ENCODE measurements around the gene RXRA. TPM values are rescaled to one million over a fixed set of nuclear protein-coding genes. Genes with fewer than 3 reads are reported as not detected.

Gene RXRA
- total RNA-seq, 1 experiment from 2014 or later = 22.6 TPM

DNA sequence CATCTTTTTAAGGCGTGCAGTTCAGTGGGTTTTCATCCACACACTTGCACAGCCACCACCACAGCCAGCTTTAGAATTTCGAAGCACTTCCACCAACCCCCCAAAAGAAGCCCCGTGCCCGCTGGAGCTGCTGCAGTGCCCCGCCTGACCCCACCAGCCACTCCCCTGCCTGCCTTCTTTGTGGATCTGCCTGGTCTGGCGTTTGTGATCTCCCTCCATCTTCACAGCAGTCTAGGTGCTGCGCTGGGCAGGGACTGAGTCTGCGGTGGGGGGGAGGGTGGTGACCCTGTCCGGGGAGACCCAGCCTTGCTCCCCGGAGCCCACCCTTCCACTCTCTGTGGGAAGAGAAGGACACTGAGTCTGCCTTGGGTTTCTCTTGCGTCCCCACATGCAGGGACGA lies 40.8 kb downstream of the RXRA start:
- no peak for DNase-seq (ENCODE audit: low read depth)

DNA sequence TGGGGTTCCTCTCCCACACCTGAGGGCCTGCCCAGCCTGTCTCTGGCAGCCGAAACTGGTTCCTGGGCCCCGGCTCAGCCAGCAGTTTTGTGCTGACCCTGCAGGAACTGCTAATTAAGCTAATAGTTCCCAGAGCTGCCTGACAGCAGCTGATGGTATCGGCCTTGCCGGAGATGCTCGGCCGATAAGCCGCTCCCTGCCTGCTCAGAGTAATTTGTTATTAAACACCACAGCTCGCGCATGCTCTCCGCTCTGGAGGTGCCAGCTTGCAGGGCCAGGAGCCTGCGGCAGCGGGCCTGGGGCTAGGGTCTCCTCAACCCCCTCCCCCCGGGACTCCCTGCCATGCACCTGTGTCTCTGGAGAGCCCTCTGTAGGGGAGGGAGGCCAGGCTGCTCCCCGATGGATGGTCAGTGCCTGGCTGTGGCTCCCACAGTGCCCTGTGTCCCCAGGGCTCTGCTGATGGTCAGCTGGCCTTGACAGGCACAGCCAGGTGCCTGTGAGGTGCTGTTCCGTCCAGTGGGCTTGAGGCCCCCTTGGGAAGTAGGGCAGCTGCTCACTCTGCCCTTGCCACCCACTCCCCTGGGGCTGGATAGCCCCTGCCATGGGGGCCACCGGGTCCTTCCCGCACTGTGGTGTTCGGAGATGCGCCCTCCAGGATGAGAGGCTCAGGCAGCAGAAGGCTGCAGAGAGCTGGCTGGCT lies 41.7 kb downstream of the RXRA start:
- no peak for DNase-seq (ENCODE audit: low read depth)

DNA sequence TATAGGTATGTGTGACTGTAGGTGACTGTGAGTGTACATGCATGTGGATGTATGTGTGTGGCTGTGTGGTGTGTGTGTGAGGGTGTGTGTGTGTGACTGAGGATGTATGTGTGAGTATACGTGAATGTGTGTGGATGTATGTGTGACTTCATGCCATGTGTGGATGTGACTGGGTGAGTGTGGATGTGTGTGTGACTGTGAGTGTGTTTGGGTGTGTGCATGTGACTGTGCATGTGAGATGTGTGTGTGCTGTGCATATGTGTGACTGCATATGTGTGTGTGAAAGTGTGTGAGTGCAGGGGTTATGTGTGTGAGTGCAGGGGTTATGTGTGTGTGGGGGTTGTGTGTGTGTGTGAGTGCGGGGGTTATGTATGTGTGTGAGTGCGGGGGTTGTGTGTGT lies 42.3 kb downstream of the RXRA start:
- no peak for DNase-seq (ENCODE audit: low read depth)

DNA sequence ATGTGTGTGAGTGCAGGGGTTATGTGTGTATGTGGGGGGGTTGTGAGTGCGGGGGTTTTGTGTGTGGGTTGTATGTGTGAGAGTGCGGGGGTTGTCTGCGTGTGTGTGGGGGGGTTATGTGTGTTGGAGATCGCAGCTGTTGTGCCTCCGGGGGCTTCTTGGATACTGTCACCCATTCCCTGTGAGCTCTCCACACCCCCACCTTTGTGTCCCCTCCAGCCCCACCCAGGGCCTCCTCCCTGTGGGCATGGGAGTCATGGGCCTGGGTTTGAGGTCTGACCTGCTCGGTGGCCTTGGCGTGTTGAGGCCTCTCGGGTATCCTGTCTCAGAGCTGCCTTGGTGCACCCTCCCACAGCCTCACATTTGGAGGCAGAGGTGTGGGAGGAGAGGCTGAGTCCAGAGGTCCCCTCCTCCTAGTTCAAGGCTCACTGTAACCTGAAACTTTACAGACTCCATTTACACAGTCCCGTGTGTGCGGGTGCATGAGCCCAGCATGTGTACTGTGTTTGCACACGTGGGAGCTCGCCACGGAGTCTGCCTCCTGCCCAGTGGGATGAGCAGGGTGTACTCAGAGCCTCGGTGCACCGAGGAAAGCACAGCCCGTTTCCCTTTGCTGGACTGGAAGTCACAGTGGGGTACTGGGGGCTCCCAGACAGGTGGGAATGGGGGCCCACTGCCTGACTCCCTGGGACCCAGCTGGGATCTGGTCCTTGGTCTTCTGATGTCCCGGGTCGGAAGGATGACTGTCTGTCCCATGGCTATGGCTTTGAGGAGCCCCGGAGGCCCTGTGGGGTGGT lies 43.4 kb downstream of the RXRA start:
- no peak for DNase-seq (ENCODE audit: low read depth)

DNA sequence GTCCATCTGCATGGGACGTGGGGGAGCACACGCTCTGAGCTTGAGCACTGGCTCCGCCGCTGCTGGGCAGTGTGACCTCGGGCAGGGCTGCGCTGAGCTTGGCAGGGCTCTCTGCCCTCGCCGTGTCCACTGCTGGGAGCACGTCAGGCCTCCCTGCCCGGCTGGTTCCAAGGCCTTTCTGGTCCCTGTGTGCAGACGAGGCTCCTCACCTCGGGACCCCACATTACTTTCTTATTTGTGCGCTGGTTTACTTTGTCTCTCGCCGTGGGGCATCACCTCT lies 43.9 kb downstream of the RXRA start:
- no peak for DNase-seq (ENCODE audit: low read depth)

DNA sequence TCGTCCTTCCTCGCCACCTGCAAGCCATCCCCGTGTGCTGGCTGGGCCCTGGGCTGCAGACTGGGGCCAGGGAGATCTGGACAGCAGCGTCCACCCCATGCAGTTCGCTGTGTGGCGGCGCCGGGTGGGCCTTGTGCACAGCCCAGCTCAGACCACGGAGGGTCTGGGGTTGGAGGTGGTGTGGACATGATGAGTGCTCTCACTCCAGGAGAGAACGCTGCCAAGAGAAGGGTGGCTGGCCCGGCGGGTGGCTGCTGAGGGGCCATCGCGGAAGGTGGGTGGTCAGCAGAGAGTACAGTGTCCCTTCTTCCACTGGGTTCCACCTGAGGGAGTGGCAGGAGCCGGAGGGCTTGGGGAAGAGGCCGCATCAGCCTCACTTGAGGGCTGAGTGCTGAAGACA lies 44.4 kb downstream of the RXRA start:
- no peak for DNase-seq (ENCODE audit: low read depth)

DNA sequence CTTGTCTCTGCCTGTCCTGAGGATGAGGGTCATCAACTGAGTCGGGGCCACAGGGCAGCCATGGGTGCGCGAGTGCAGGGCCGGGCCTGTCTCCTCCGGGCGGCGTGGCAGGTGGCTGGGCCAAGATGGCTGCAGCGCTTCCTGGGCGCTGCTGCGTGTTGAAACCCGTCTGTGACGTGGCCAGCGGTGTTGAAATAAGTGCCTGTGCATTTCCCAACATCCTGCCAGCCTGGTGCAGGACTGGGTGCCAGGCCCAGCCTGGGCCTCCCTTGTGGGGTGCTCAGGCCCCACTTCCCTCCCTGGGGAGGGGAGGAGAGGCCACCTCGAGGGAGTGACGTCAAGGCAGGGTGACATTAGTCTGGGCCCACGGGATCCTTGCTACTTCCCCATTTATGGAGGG lies 45.5 kb downstream of the RXRA start:
- DNase-seq (ENCODE audit: low read depth) = no peak

DNA sequence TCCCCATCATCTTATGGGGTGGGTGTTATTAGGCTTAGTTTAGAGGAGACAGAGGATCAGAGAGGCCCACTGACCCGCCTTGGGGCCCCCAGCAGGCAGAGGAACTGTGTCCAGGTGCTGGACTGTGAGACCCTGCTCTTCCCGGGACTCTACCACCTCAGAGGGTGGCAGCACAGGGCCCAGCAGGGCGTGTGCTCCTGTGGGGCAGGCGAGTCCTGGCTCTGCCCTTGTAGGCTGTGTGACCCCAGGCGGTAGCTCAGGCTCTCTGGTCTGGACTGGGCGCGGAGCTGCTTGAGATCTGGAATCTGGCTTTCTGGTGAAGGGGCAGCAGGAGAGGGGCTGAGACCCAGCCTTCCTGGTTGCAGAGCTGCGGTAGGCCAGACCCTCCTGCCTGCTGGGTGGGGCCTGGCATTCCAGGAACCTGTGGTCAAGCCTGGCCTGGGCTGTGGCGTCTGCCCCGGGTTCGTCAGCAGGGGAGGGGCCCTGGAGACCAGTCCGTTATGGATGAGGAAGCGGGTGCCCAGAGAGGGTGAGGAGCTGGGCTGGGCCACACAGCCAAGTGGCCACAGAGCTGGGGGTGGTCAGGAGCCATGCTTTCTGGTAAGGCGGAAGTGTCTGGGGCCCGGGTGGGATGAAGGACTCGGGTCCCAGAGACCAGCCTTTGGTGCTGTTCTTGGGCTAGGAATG lies 46.5 kb downstream of the RXRA start:
- DNase-seq (ENCODE audit: low read depth) = no peak

DNA sequence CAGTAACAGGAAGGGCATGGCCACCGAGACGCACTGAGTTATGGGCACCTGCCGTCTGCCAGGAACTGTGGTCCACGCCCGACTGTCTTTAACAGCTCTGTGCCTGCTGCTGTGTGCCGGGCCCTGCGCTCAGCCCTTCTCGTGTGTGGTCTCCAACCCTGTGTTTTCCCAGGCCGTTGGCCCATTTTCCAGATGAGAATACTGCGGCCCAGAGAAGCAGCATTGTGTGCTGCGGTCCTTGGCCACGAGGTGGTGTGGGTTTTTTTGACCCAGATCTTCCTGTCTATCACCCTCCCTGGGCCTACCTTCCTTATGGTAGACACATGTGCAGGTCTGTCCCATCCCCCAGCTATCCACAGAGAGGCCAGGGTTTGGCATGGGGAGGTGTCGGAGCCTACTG lies 47.0 kb downstream of the RXRA start:
- no peak for DNase-seq (ENCODE audit: low read depth)

DNA sequence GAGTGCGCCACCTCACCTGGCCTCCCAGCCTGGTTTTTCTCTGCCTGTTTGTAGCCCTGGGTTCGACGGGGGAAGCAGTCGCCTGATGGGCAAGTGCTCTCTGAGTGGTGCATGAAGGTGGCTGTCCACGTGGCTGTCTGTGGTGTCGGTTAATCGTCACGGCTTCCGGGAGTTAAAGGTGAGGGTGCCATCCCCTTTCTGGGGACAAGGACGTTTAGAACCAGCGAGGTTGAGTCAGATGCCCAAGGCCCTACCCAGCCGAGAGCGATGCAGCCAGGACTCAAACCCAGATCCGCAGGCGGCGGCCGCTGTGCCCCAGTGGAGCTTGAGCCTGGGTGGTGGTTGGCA lies 47.7 kb downstream of the RXRA start:
- no peak for DNase-seq (ENCODE audit: low read depth)

DNA sequence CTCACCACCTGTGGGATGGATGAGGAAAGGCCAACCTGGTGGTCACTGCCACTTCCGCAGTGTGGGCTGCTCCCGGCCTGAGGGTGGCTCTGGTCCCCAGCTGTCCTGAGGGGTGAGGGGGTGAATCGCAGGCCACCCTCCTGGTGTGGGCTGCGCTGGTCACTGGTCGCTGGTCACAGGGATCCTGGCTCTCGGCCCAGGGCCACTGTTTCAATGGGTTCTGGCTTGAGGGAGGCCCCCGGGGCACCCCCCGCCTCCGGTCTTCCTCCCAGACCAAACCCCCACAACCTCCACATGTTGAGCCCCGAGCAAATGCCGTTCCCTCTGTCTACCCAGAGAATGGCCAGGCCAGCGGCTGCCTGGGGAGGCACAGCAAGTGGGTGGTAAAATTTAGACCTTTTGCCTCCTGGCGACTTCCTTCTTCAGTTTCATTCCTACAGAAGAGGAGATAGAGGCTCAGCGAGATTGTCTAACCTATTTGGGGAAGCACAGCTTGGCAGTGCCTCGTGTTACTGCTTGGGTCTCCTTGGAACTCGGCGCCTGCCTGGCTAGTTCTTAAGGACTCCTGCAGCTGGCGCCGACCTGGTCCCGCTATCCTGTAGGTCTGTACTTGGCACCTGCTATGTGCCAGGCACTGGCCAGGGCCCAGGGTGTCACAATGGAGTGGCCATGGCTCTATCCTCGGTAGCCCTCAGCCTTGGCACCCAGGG lies 48.2 kb downstream of the RXRA start:
- no peak for DNase-seq (ENCODE audit: low read depth)

DNA sequence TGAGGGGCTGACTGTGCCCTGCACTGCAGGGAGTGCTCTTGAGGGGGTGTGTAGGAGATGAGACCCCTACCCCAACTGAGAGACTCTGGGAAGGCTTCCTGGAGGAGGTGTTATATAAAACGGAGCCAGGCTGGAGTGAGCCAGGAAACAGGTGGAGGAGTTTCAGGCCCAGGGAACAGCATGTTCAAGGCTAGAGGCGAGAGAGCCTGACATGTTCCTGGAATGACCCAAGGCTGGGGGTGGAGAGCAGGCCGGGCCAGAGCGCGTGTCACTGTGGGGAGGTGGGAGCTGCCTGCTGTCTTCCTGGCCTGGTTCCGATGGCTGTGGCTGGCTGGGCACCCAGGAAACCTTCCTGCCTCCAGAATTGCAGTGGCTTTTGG lies 48.7 kb downstream of the RXRA start:
- DNase-seq (ENCODE audit: low read depth) = no peak

DNA sequence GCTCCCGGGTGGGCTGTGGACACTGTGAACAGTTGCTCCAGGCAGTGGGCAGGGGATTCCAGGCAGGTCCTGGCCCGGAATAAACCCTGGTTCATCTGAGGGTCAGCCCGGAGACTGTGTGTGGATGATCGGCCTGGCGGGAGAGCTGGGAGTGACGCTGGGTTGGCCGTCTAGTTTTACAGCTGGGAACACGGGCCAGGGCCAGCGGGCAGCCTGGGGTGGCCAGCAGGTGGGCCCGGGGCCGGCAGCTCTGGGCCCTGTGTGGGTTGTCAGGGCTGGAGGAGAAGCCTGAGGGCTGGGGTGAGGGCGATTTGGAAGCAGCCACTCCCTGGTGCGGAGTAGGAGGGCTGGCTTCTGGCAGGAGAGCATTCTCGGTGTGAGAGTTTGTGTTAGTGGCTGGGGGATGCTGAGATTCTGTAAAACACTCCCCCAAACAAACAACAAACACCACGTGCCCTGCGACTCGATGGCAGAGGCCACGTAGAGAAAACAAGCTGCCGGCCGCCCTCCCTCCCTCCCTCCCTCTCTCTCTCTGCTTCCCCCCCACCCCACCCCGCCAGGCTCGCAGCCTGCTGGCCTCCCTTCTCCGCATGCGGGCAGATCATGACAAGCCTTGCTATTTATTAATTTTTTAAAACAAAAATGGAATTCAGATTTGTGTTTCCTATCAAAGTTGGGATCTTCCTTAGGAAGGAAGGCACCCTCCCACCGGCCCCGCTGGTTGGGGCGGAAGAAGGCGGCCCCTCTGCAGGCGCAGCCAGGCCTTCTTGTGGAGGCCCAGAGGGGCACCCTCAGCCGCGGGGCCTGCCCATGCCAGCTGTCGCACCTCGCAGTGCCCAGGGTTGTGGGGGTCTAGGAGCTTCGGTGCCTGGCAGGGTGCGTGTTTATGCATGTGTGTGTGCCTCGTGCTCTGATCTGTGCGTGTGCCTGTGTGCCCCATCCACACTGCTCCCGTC lies 49.5 kb downstream of the RXRA start:
- DNase-seq (ENCODE audit: low read depth) = peak; percentile 44

DNA sequence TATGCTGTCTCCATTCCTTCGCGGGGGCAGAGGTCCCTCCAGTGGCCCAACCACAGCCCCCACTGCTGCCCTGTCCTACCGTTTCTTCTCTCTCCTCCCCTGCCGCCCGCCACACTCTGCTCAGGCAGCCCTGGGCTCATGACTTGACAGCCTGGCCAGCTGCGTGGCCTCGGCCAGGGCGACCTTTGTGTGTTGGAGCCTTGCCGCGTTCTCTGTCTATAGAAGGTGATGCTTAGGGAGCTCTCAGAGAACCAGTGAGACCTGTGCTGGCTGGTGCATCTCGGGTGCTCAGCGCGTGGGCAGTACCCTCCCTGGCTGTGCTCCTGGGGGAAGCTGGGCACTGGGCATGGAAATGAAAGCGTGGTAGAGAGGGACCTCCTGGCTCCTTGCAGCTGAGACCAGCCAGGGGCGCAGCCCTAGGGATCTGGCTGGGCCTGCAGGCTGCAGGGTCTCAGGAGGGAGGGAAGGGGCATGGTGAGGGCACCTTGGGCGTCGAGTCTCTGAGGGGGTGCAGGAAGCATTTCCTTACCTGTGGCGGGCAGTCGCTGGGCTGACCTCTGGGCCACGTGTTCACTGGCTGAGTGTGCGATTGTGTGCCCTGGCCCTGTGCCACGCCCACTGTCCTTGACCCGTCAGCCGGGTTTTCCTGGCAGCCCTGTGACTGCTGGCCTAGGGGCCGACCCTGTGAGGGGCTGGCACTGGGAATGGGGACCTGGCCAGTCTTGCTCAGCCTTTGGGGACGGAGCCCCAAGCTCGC lies 50.3 kb downstream of the RXRA start:
- no peak for DNase-seq (ENCODE audit: low read depth)

DNA sequence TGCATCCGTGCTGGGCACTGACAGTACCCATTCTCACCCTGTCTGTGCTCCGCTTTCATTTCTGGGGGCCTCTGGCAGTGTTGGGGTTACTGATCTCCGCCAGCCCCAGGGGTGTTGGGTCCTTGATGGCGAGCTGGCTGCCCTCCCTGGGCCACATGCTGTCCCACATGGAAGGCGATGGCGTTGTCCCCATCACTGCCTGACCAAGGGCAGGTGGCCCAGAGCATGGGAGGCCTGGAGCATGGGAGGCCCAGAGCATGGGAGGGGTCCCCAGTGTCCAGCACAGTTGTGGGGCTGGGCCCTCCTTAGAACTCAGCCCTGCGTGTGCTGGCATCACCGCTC lies 50.9 kb downstream of the RXRA start:
- DNase-seq (ENCODE audit: low read depth) = no peak

DNA sequence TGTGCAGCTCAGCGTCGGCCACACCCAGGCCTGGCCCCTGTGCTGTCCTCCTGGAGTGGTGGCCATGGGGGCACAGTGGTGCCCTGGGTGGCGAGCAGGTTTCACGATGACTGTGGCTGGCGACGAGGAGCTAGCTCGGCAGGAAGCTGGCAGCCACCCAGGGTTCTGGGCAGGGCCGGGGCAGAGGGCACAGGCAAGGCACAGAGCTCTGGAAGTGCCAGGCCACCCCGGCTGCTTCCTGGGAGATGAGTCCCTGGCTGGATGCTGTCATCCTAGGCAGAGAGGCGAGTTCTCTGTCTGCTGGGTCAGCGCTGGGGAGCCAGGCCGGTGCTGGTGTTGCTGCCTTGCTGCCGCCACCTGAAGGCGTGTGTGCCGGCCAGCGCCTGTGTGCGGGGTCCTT lies 51.7 kb downstream of the RXRA start:
- DNase-seq (ENCODE audit: low read depth) = peak; percentile 88

DNA sequence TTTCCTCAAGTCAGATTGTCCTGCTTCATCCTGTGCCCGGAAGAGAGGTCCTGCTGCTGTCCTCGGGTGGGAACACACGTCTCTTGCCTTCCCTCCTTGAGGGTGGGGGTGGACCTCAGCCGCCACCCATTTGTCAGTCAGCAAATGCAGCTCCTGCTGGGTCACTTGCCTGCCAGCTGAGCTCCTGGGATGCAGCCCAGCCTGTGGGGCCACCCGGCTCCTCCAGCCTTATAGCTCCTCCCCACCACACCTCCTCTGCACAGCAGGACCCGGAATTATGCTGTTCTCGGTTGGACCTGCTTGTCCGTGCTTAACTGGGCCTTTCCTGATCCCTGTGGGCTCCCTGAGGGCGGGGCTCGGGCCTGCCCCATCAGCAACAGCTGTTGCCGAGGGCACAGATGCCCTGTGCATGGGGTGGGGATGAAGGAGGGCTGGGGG lies 52.7 kb downstream of the RXRA start:
- peak; percentile 88 for DNase-seq (ENCODE audit: low read depth)

DNA sequence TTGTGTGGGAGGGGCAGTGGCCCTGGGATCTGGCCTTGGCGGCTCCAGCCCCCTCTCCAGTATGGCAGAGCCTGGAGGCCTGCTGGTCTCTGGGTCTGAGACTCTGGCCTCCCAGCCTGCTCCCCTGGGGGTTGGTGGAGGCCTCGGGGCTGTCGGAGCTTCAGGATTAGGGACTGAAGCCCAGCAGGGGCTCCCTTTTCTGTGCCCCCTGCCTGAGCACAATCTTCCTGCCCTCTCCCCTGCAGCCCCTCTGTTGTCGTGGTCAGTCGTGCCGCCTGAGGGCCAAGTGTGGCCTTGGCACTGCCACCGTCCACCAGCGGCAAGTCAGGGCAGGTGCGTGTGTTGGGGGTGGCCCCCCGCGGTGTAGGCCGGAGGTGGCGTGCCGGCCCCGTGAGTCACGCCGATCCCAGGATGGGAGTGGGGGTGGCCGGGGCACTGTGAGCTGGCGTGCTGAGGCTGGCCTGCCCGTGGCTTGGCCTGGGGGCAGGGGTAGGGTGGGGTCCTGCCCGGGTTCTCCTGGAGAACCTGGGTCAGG lies 53.6 kb downstream of the RXRA start:
- peak; percentile 92 for DNase-seq (ENCODE audit: low read depth)

DNA sequence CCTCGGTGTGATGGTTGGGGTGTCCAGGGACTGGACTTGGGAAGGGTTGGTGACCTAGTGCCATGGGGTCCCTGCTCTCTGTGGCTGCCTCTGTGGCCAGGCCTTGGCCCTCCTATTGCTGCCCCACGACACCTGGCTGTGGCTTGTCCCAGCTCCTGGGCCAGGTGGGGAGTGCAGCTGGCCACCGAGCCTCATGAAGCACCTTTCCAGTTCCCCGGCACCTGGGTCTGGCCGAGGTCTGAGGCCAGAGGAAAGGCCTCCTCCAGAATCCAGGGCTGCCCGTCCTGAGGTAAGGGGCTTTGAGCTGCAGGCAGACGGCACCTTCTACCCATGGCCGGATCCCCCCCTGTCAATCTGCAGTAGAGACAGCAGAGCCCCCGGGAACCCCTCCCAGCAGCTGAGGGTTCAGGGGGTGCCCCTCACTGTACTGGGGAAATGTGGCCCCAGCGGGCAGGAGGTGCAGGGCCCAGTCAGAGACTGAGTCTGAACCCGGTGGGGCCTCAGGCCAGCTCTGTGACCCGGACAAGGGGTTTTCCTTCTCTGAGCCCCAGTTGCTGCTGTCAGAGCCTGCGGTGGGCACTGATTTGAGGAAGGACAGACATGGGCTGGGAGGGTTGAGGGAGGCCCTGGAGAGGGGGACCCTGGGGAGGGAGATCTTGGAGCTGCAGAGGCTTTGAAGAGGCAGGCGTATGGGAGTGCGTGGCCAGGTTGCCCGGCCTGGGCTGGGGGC lies 54.5 kb downstream of the RXRA start:
- no peak for DNase-seq (ENCODE audit: low read depth)

DNA sequence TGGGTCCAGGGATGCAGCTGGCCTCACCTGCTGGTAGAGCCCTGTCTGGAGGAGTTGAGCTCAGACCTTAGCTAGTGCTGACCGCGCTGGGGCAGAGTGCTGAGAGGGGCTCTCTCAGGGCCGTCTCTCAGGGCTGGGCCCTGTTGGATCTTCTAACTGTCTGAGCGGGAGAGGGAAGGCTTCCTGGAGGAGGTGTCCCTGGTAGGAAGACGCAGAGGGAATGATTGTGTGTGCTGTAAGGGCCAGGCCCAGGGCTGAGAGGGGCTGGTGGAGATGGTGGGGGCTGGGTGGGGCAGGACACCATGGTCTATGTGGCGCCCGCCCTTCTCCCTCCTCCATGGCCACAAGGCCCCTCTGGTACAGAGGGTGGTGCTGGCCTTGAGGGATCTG lies 55.0 kb downstream of the RXRA start:
- DNase-seq (ENCODE audit: low read depth) = no peak

Measured in M059J (cell line).